Measurements from ENCODE around the gene M1AP.

- TF ChIP-seq CTCF (IDR thresholded peaks at IDR 0.05): no peak
- no peak for TF ChIP-seq POLR2A (IDR thresholded peaks at IDR 0.05)
- no peak for TF ChIP-seq POLR2AphosphoS5 (IDR thresholded peaks at IDR 0.05)
- TF ChIP-seq EP300 (IDR thresholded peaks at IDR 0.05): no peak
Observed at GRCh38 chr2:74645344-74645743, 2.8 kb downstream of the M1AP start.
